NB4 (cell line): ENCODE measurements around the gene PANK4.

Source experiments
- DNase-seq: peaks from one replicate; pipeline ENCODE4 v3.0.0; 2010; ENCODE audit warnings: low read depth
- H3K4me3 ChIP-seq: one replicate; pipeline ENCODE4 v1.5.1; 2011; ENCODE audit warnings: mild to moderate bottlenecking, low read depth, low read length, moderate library complexity
- MAX ChIP-seq: IDR thresholded peaks from 2 replicates; pipeline ENCODE4 v1.6.1; 2011; ENCODE audit warnings: low read depth, low read length
- MYC ChIP-seq: IDR thresholded peaks from 2 replicates; pipeline ENCODE4 v1.6.1; 2011; ENCODE audit warnings: low read depth, low read length
- POLR2A ChIP-seq: IDR thresholded peaks from 2 replicates; pipeline ENCODE4 v1.6.1; 2011; ENCODE audit warnings: mild to moderate bottlenecking; ENCODE audit not compliant: insufficient read length; ENCODE audit errors: extremely low read depth
- TF ChIP-seq, protein P1 (sequence below): IDR thresholded peaks from one replicate; pipeline ENCODE4 v1.5.1; 2012; ENCODE audit warnings: low read depth, low read length

Gene PANK4

GRCh38 chr1:2508751-2509150, 17.6 kb downstream of the PANK4 start:
- no peak overlapping the region for H3K4me3 ChIP-seq
- no peak for DNase-seq
- TF ChIP-seq MAX (no peak), MYC (no peak), POLR2A (no peak)
- TF ChIP-seq, protein P1, sequence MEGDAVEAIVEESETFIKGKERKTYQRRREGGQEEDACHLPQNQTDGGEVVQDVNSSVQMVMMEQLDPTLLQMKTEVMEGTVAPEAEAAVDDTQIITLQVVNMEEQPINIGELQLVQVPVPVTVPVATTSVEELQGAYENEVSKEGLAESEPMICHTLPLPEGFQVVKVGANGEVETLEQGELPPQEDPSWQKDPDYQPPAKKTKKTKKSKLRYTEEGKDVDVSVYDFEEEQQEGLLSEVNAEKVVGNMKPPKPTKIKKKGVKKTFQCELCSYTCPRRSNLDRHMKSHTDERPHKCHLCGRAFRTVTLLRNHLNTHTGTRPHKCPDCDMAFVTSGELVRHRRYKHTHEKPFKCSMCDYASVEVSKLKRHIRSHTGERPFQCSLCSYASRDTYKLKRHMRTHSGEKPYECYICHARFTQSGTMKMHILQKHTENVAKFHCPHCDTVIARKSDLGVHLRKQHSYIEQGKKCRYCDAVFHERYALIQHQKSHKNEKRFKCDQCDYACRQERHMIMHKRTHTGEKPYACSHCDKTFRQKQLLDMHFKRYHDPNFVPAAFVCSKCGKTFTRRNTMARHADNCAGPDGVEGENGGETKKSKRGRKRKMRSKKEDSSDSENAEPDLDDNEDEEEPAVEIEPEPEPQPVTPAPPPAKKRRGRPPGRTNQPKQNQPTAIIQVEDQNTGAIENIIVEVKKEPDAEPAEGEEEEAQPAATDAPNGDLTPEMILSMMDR = no peak

DNA sequence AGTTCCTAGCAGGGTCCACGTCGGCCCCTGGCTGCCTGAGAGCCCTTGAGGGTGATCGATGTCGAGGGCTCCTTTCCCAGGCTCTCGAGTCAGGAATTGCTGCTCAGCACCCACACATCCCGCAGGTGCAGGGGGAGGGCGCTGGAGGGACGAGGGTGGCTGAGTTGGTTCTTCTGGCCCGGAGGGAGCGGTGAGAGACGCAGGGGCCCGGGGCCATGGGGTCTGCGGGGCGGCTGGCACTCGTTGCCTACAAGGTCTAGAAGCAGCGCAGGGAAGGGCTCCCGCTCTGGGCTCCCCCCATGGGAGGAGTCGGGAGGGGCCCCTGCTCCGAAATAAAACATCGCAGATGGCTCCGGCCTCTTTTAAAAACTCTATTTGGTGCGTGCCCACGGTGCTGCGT, 18.2 kb downstream of the PANK4 start:
- DNase-seq = no peak
- H3K4me3 ChIP-seq = no peak overlapping the region
- TF ChIP-seq POLR2A = no peak
- TF ChIP-seq MAX = no peak
- TF ChIP-seq, protein P1 = no peak
- no peak for TF ChIP-seq MYC

- TF ChIP-seq, protein P1 = no peak
- no peak for TF ChIP-seq POLR2A
- TF ChIP-seq MAX = no peak
- no peak for TF ChIP-seq MYC
- no peak overlapping the region for H3K4me3 ChIP-seq
- DNase-seq = no peak
These were observed 18.6 kb downstream of the PANK4 start for GRCh38 chr1:2507744-2508155.

DNA sequence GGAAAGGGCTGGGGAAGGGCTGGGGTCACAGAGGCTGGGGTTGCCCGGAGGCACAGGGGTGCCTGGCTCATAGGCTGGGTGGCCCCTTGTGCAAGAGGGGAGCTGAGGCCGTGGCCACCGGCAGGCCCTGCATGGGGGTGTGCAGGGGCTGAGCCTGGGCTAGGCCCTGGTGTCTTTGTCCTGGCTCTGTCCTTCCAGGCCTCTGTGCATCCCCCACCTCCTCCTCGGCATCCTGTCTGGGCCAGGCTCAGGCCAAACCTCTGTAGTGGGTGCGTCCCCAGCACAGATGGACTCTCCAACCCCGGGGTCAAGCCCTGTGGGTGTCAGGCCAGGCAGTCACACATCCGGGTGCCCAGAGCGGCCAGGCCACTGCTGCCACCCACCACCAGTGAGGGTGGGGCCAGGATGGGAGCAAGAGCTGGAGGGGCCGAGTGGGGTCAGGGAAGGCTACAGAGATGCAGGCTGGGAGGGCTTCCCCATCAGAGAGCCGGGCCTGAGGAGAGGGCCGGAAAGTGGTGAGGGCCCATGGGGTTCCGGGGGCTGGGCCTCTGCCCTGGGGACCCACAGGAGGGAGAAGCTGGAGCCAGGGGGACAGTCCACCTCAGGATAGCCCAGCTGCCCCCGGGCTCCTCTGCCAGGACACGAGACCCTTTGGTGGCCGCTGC, 19.4 kb downstream of the PANK4 start:
- DNase-seq = no peak
- TF ChIP-seq POLR2A = no peak
- no peak for TF ChIP-seq MYC
- TF ChIP-seq, protein P1 = no peak
- no peak for TF ChIP-seq MAX
- no peak overlapping the region for H3K4me3 ChIP-seq

DNA sequence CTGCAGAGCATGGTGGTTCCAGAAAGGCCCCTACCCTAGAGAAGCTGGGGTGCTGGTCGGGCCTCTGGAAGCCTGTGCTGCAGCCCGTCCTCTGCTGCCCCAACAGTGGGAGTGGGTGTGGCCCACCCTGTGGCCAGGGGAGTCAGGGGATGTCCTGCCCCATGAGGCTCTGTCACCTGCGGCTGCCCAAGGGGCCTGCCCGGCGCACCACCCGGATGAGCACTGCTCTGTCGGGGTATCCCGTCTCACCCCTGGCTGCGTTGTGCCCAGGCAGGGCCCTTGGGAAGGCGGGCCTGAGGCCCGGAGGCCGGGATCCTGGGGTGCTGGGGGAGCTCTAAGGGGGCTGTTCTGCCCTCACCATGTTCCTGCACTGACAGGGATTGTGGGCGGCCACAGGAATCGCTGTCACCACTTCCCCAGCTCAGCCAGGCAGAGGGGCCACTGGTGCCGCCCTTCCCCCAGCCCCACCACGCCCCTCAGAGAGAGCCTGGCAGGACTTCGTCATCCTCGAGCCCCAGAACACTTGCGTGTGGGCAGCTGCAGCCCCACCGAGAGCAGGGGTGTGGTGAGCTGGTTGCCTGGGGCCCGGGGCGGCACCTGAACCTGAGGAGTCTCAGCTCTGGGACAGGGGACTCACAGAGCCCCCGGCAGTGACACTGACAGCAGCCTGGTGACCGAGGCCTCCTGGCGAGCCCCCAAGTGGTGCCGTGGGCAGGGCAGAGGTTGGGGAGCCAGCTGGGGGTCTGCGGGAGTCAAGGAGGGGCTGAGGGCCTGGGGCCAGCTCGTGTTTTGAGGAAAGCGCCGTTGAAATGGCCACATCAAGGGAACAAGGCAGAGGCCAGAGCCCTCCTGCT, 20.2 kb downstream of the PANK4 start:
- peak; percentile 20 for DNase-seq
- H3K4me3 ChIP-seq = no peak overlapping the region
- no peak for TF ChIP-seq MYC
- TF ChIP-seq POLR2A = no peak
- no peak for TF ChIP-seq MAX
- TF ChIP-seq, protein P1 = no peak
